Hepatocyte (in vitro differentiated cells): ENCODE measurements around the gene GLIPR1.

Source experiments
- CTCF ChIP-seq: fragments of 200-600 bp; sonication (generic); IDR thresholded peaks from 2 replicates; pipeline ENCODE4 v1.5.1; 2016; ENCODE audit warnings: antibody characterized with exemption, mild to moderate bottlenecking; ENCODE audit not compliant: poor library complexity
- EZH2 ChIP-seq: fragments of 200-600 bp; sonication (generic); IDR thresholded peaks from 2 replicates; pipeline ENCODE4 v1.6.1; 2016; ENCODE audit warnings: antibody characterized with exemption, mild to moderate bottlenecking, borderline replicate concordance
- EZH2phosphoT487 ChIP-seq: fragments of 200-600 bp; sonication (generic); IDR thresholded peaks from one replicate; pipeline ENCODE4 v1.6.1; 2018; ENCODE audit warnings: antibody characterized with exemption, mild to moderate bottlenecking, low read depth, moderate library complexity; ENCODE audit not compliant: unreplicated experiment, severe bottlenecking

- TF ChIP-seq CTCF (peak; percentile 81), EZH2 (no peak), EZH2phosphoT487 (no peak)
Observed at GRCh38 chr12:75505706-75506312, 25.3 kb downstream of the GLIPR1 start.
